IPS DF 4.7 (cell line): Measurements from ENCODE around the gene IL4.

ENCODE experiments used
- DNase-seq: peaks from one replicate; pipeline ENCODE4 v3.0.0-alpha.2; 2013; ENCODE audit warnings: low spot score; ENCODE audit errors: extremely low read depth

IL4 gene

GRCh38 chr5:132673488-132673887 is 301 bp upstream of the IL4 start:
- DNase-seq, result no peak

GRCh38 chr5:132674671-132675506 is 1.1 kb downstream of the IL4 start:
- no peak for DNase-seq

DNA sequence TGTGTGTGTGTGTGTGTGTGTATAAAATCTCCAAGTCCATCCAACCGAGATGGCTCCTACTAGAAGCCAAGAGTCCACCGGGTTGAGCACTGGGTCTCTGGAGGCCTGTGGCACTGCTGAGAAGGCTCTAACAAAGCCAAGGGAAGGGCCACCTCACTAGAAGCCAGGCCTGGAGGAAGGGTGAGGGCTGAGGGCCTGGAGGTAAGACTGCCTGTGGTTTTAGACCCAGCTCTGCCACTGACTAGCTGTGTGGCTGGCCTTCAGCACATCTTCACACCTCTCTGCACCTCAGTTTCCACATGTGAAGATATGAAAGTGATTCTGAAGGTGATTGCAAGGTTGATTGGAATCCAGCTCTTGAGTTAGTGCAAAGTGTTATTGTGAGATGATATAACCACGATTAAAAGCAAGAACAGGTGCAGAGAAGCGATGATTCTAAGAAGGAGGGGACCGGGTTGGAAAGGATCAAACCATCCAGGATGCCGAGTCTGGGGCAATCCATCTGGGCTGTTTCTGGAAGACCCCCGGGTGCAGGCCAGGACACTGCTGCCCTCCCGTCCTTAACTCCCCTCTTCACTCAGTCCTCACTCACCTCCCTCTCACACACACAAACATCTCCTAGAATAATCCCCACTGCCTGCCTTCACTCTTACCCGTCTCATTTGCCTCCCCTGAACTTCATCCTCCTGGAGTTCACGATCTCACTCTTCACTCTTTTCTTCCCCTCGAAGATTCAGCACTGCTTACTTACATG is 2.3 kb downstream of the IL4 start:
- no peak for DNase-seq

- no peak for DNase-seq
These were observed 3.4 kb downstream of the IL4 start for GRCh38 chr5:132677191-132677590.

GRCh38 chr5:132677682-132678400 is 4.1 kb downstream of the IL4 start:
- DNase-seq, result no peak

DNA sequence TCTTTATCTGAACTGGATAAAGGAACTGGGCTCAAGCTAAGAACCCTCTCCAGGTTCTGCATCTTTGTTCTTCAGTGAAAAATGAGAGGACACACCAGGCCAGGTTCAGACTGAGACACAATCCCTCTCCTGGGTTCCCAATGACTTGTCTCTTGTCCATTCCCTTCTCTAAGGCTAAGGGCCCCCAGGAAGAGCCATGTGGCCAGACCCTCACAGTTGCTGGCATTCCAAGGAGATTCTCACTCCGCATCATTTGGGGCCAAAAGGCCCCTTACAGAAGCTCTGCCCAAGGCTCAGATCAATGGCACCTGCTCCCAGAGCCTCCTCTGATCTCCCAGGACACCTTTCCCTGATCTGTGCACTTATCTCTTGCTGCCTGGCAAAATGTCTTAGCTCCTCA is 4.9 kb downstream of the IL4 start:
- no peak for DNase-seq

GRCh38 chr5:132679166-132679565 is 5.4 kb downstream of the IL4 start:
- no peak for DNase-seq

DNA sequence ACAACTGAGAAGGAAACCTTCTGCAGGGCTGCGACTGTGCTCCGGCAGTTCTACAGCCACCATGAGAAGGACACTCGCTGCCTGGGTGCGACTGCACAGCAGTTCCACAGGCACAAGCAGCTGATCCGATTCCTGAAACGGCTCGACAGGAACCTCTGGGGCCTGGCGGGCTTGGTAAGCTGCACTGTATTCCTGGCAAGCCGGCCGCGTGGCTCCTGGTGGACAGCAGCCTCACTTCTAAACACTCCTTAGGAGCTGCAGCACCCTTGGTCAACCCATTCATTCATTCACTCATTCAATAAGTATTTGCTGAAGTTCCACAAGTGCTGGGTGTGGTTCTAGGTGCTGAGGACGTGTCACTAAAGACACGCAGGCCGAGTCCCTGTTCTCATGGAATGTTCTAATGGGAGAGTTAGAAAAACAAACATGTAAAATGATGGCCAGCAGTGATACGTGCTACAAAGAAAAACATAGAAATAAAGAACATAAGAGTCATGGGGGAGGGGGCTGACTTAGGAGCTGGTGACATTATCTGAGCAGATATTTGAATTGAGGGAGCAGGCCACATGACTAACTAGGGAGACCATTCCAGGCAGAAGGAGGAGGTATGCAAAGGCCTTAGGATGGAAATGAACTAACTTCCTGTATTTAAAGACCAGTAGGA is 6.1 kb downstream of the IL4 start:
- DNase-seq, result no peak

GRCh38 chr5:132680780-132681475 is 7.1 kb downstream of the IL4 start:
- DNase-seq, result no peak

DNA sequence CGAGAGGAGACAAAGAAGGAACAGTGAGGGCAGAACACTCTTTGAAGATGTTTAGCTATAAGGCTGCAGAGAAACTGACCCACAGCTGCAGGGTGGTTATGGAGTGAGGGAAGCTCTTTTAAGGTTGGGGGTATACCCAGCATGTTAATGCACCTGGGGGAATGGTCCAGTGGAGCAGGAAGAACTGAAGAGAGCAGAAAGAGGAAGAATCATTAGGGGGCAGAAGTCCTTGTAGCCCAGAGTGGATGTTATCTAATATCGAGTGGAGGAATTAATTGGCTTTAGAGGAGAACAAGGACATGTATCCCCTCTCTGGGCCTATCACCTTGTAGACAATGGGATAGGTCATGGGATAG is 7.7 kb downstream of the IL4 start:
- no peak for DNase-seq

DNA sequence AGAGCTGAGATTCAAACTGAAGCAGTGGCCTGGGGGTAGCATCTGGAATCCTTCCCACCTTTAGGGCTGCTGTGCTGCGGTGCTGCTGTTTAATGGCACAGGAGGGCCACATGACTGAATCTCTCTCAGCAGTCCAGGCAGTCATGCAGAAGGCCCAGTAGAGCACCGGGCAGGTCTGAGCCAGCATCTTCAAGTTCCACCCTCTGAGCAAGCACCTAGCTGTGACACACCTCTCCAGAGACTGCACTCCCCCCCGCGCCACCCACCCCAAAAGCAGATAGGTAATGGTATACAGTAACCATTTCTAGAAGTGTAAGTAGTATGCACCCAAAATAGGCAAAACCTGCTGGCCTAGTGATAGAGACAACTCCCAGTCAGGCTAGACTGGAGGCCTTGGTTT is 8.2 kb downstream of the IL4 start:
- no peak for DNase-seq

- no peak for DNase-seq
These were observed 10.7 kb downstream of the IL4 start for GRCh38 chr5:132684491-132684890.

- no peak for DNase-seq
These were observed 11.3 kb downstream of the IL4 start for GRCh38 chr5:132684922-132685720.

GRCh38 chr5:132686193-132686592 is 12.4 kb downstream of the IL4 start:
- DNase-seq, result no peak

- DNase-seq, result no peak
These were observed 14.2 kb downstream of the IL4 start for GRCh38 chr5:132687995-132688394.

- DNase-seq, result no peak
These were observed 14.9 kb downstream of the IL4 start for GRCh38 chr5:132688536-132689339.

DNA sequence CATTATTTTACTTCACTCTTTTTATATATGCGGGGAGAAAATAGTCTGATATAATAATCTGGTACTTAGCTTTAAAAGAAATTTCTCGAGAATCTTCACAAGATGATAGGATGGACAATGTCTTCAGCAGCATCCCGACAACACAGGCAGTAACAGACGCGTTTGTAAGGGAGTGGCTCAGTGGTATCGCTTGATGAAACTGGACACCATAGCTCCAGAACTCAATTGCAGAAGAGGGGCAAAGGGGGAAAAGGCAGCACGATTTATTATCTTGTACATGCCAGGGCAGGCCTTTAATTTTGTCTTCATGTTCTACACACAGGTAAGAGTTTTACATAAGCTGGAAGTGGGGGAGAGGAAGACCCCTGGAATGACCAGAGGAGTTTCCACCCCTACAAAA is 15.7 kb downstream of the IL4 start:
- no peak for DNase-seq

GRCh38 chr5:132690156-132690555 is 16.4 kb downstream of the IL4 start:
- DNase-seq, result no peak
